Stromal cell of bone marrow (primary cell): ENCODE results near the gene RNF213.
"Not testable (repeated sequence)": the region's sequence is repeated elsewhere in the genome, so short reads cannot be mapped to it uniquely, and the experiment has no call there.

ENCODE experiments used
- DNase-seq: peaks from one replicate; pipeline ENCODE4 v3.0.0-alpha.2; 2012; ENCODE audit warnings: low read depth

The RNF213 gene

GRCh38 chr17:80320496-80320895 is 59.8 kb downstream of the RNF213 start:
- DNase-seq: no peak

- DNase-seq: no peak
Observed at GRCh38 chr17:80322864-80323263, 62.2 kb downstream of the RNF213 start.

GRCh38 chr17:80323982-80324381 is 63.3 kb downstream of the RNF213 start:
- DNase-seq: no peak

- no peak for DNase-seq
Observed at GRCh38 chr17:80327518-80327917, 66.9 kb downstream of the RNF213 start.

GRCh38 chr17:80328634-80329380 is 68.2 kb downstream of the RNF213 start:
- no peak for DNase-seq

GRCh38 chr17:80329421-80329820 is 68.8 kb downstream of the RNF213 start:
- not testable (repeated sequence) for DNase-seq

- no peak for DNase-seq
Observed at GRCh38 chr17:80330276-80330675, 69.6 kb downstream of the RNF213 start.

GRCh38 chr17:80330938-80331337 is 70.3 kb downstream of the RNF213 start:
- DNase-seq: not testable (repeated sequence)

- DNase-seq: no peak
Observed at GRCh38 chr17:80331820-80332219, 71.2 kb downstream of the RNF213 start.

GRCh38 chr17:80337195-80337895 is 76.7 kb downstream of the RNF213 start:
- no peak for DNase-seq

- no peak for DNase-seq
Observed at GRCh38 chr17:80339118-80339517, 78.5 kb downstream of the RNF213 start.

- no peak for DNase-seq
Observed at GRCh38 chr17:80339731-80340456, 79.2 kb downstream of the RNF213 start.

GRCh38 chr17:80345321-80345720 is 84.7 kb downstream of the RNF213 start:
- no peak for DNase-seq

- DNase-seq: no peak
Observed at GRCh38 chr17:80345841-80346497, 85.3 kb downstream of the RNF213 start.

GRCh38 chr17:80346498-80347275 is 86.0 kb downstream of the RNF213 start:
- DNase-seq: no peak

- no peak for DNase-seq
Observed at GRCh38 chr17:80347536-80347935, 86.9 kb downstream of the RNF213 start.

GRCh38 chr17:80347948-80348351 is 87.3 kb downstream of the RNF213 start:
- no peak for DNase-seq

GRCh38 chr17:80348551-80349150 is 88.0 kb downstream of the RNF213 start:
- DNase-seq: no peak

GRCh38 chr17:80349151-80349651 is 88.5 kb downstream of the RNF213 start:
- no peak for DNase-seq

GRCh38 chr17:80349751-80350150 is 89.1 kb downstream of the RNF213 start:
- no peak for DNase-seq
